Glomerular visceral epithelial cell (primary cell): Measurements from ENCODE around the gene DTX3L.
A peak's percentile ranks its signal among the peaks of the same experiment; 100 is the strongest.

Experiments
- DNase-seq: peaks from one replicate; pipeline ENCODE4 v3.0.0-alpha.2; 2016; ENCODE audit errors: extremely low spot score

Gene DTX3L

GRCh38 chr3:122606330-122606729 lies 42.2 kb downstream of the DTX3L start:
- DNase-seq = no peak

GRCh38 chr3:122608916-122609315 lies 44.8 kb downstream of the DTX3L start:
- DNase-seq = no peak

- DNase-seq = peak; percentile 64
Measured at GRCh38 chr3:122609798-122610559, 45.8 kb downstream of the DTX3L start.

- DNase-seq = no peak
Measured at GRCh38 chr3:122612696-122613095, 48.6 kb downstream of the DTX3L start.

- no peak for DNase-seq
Measured at GRCh38 chr3:122615303-122615702, 51.2 kb downstream of the DTX3L start.

- no peak for DNase-seq
Measured at GRCh38 chr3:122618614-122619013, 54.5 kb downstream of the DTX3L start.

- DNase-seq = no peak
Measured at GRCh38 chr3:122619040-122619439, 54.9 kb downstream of the DTX3L start.

- DNase-seq = no peak
Measured at GRCh38 chr3:122620399-122620798, 56.3 kb downstream of the DTX3L start.

GRCh38 chr3:122621112-122621511 lies 57.0 kb downstream of the DTX3L start:
- DNase-seq = no peak

GRCh38 chr3:122623031-122623829 lies 59.1 kb downstream of the DTX3L start:
- no peak for DNase-seq
